Astrocyte (in vitro differentiated cells and primary cell): ENCODE results near the gene TEX2. TPM values are rescaled to one million over a fixed set of nuclear protein-coding genes. Genes with fewer than 3 reads are reported as not detected.

Source experiments
- DNase-seq: peaks from one replicate; pipeline ENCODE4 v3.0.0-alpha.2; 2010; ENCODE audit warnings: low read depth
- FAIRE-seq: peaks from 2 replicates; lab custom pipeline; 2011; peaks lifted over from hg19 to GRCh38; lab: Jason Lieb, UNC
- H2AFZ ChIP-seq: 2 replicates; pipeline ENCODE4 v1.6.0; 2012; ENCODE audit warnings: low read depth, low read length, inconsistent platforms
- H3K27ac ChIP-seq: 2 replicates; pipeline ENCODE4 v1.5.1; 2011; ENCODE audit warnings: low read depth, low read length, inconsistent platforms
- H3K27me3 ChIP-seq: 2 replicates; pipeline ENCODE4 v1.6.0; 2011; ENCODE audit warnings: low read length, inconsistent platforms; ENCODE audit not compliant: insufficient read depth
- H3K36me3 ChIP-seq: 2 replicates; pipeline ENCODE4 v1.5.1; 2011; ENCODE audit warnings: low read length, inconsistent platforms; ENCODE audit not compliant: insufficient read depth
- H3K4me1 ChIP-seq: 2 replicates; pipeline ENCODE4 v1.5.1; 2011; ENCODE audit warnings: low read length, inconsistent platforms; ENCODE audit not compliant: insufficient read depth
- H3K4me2 ChIP-seq: 2 replicates; pipeline ENCODE4 v1.6.0; 2012; ENCODE audit warnings: low read length, inconsistent platforms
- H3K4me3 ChIP-seq: 2 replicates; pipeline ENCODE4 v1.5.1; 2011; ENCODE audit warnings: low read depth, mild to moderate bottlenecking, low read length, inconsistent platforms; ENCODE audit not compliant: insufficient read depth
- H3K79me2 ChIP-seq: 2 replicates; pipeline ENCODE4 v1.6.0; 2012; ENCODE audit warnings: mild to moderate bottlenecking, low read length, inconsistent platforms; ENCODE audit not compliant: insufficient read depth
- H3K9ac ChIP-seq: 2 replicates; pipeline ENCODE4 v1.6.0; 2012; ENCODE audit warnings: mild to moderate bottlenecking, low read length, inconsistent platforms
- H3K9me3 ChIP-seq: 2 replicates; pipeline ENCODE4 v1.5.1; 2012; ENCODE audit warnings: low read depth, mild to moderate bottlenecking, low read length, inconsistent platforms; ENCODE audit not compliant: insufficient read depth
- H4K20me1 ChIP-seq: 2 replicates; pipeline ENCODE4 v1.6.0; 2012; ENCODE audit warnings: low read length, inconsistent platforms; ENCODE audit not compliant: insufficient read depth
- H3K27ac Mint-ChIP-seq: one replicate; pipeline ENCODE4 v1.8.0; 2021; ENCODE audit warnings: mild to moderate bottlenecking, mixed read lengths; ENCODE audit not compliant: unreplicated experiment
- H3K27me3 Mint-ChIP-seq: one replicate; pipeline ENCODE4 v1.8.0; 2021; ENCODE audit warnings: low read depth, mixed read lengths; ENCODE audit not compliant: unreplicated experiment
- H3K36me3 Mint-ChIP-seq: one replicate; pipeline ENCODE4 v1.8.0; 2021; ENCODE audit warnings: low read depth, mixed read lengths; ENCODE audit not compliant: unreplicated experiment
- H3K4me1 Mint-ChIP-seq: one replicate; pipeline ENCODE4 v1.8.0; 2021; ENCODE audit warnings: low read depth, mixed read lengths; ENCODE audit not compliant: unreplicated experiment
- H3K4me3 Mint-ChIP-seq: one replicate; pipeline ENCODE4 v1.8.0; 2021; ENCODE audit warnings: mild to moderate bottlenecking, moderate library complexity, mixed read lengths; ENCODE audit not compliant: unreplicated experiment
- H3K9me3 Mint-ChIP-seq: one replicate; pipeline ENCODE4 v1.8.0; 2021; ENCODE audit warnings: mild to moderate bottlenecking, mixed read lengths; ENCODE audit not compliant: unreplicated experiment
- CTCF ChIP-seq: IDR thresholded peaks from 2 replicates; pipeline ENCODE4 v1.5.1; 2011; ENCODE audit warnings: low read depth, mild to moderate bottlenecking, inconsistent platforms, low read length, moderate library complexity; ENCODE audit not compliant: insufficient read depth
- EZH2 ChIP-seq: IDR thresholded peaks from 2 replicates; pipeline ENCODE4 v1.6.1; 2012; ENCODE audit warnings: mild to moderate bottlenecking, low read length, inconsistent platforms; ENCODE audit not compliant: insufficient read depth
- total RNA-seq: library from RNA; stranded (reverse); gene quantifications from 2 replicates; pipeline ENCODE4 v1.2.1, GENCODE V29; 2021

The TEX2 gene
- total RNA-seq, 1 donor from 2014 or later, result 56.1 TPM

DNA sequence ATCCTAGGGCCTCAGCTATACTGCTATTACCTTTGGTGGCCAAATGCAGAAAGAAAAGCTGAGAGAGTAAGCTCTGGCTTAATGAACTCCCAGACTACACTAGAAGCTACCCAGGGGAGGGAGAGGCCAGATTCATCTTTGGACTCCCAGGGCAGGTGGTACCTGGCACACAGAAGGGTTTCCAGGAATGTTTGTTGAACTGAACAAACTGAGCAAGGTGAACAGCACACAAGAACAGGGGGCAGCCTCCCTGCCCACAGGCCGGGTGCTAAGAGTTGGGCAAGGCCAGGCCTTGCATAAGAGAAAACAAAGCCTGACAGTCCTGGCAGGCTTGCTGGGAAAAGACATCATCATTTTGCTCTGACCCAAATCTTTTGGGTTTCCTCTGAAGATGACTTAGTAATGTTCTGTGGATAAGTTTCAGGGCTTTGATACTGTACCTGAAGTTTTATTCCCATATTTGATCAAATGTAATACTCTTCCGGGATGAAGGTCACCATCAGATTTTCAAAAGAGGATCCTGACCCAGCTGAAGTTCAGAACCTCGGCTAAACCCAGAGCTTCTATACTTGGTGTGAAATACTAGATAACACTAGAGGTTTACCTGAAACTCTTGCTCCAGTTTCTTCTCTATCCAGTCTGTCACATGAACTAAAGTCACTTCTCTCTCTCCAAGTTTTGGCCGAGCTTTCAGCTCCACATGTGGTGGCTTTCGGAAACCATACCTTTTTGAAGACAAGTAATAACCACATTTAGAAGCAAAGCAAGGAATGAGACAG lies 112.6 kb downstream of the TEX2 start:
- H3K27me3 ChIP-seq, result no peaks in the 10 kb centered on the region
- H3K4me1 Mint-ChIP-seq, result peaks cover 14% of the 10 kb centered on the region
- no peak overlapping the region for H3K4me2 ChIP-seq
- H3K4me1 ChIP-seq, result peaks cover 11% of the 10 kb centered on the region
- no peaks in the 10 kb centered on the region for H3K9me3 Mint-ChIP-seq
- FAIRE-seq (no peak), DNase-seq (no peak)
- H3K4me3 Mint-ChIP-seq, result no peak overlapping the region
- no peak overlapping the region for H3K27ac Mint-ChIP-seq
- H3K36me3 ChIP-seq, result no peaks in the 10 kb centered on the region
- H3K9ac ChIP-seq, result no peak overlapping the region
- no peak for TF ChIP-seq CTCF
- no peak for TF ChIP-seq EZH2
- H3K27me3 Mint-ChIP-seq, result no peaks in the 10 kb centered on the region
- peaks cover 11% of the 10 kb centered on the region for H3K79me2 ChIP-seq
- H3K36me3 Mint-ChIP-seq, result peaks cover 22% of the 10 kb centered on the region
- H3K4me3 ChIP-seq, result no peak overlapping the region
- H2AFZ ChIP-seq, result no peak overlapping the region
- peaks cover 7% of the 10 kb centered on the region for H4K20me1 ChIP-seq
- H3K9me3 ChIP-seq, result no peaks in the 10 kb centered on the region
- H3K27ac ChIP-seq, result no peak overlapping the region

- no peaks in the 10 kb centered on the region for H3K36me3 ChIP-seq
- H4K20me1 ChIP-seq, result peaks cover 7% of the 10 kb centered on the region
- H2AFZ ChIP-seq, result no peak overlapping the region
- no peak overlapping the region for H3K27ac ChIP-seq
- H3K4me1 ChIP-seq, result peaks cover 16% of the 10 kb centered on the region
- H3K9me3 Mint-ChIP-seq, result no peaks in the 10 kb centered on the region
- TF ChIP-seq CTCF (no peak), EZH2 (no peak)
- H3K79me2 ChIP-seq, result peaks cover 11% of the 10 kb centered on the region
- no peak overlapping the region for H3K27ac Mint-ChIP-seq
- no peaks in the 10 kb centered on the region for H3K9me3 ChIP-seq
- no peaks in the 10 kb centered on the region for H3K27me3 ChIP-seq
- no peak overlapping the region for H3K4me3 ChIP-seq
- H3K4me3 Mint-ChIP-seq, result no peak overlapping the region
- H3K4me2 ChIP-seq, result no peak overlapping the region
- H3K4me1 Mint-ChIP-seq, result peaks cover 13% of the 10 kb centered on the region
- no peak overlapping the region for H3K9ac ChIP-seq
- H3K27me3 Mint-ChIP-seq, result no peaks in the 10 kb centered on the region
- DNase-seq, result no peak
- no peak for FAIRE-seq
- peaks cover 14% of the 10 kb centered on the region for H3K36me3 Mint-ChIP-seq
These were observed 113.9 kb downstream of the TEX2 start for GRCh38 chr17:64149196-64149595.

DNA sequence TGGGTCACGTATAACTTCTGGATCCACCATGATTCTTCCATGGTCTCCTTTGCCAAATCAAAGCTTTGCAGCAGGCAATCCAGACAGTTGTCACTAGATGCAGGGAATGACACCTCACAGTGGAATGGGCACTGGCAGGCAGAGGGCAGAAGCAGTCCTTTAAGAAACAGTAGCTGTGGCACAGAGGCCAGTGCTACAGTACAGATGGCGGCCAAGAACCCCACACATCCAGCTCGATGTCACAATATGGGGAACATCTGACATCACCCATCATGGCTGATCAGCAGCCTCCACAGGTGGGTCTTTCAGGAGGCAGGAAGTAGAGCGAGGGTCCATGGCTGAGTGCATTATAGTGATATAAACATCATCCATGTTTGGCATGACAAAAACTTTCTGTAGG lies 114.4 kb downstream of the TEX2 start:
- no peaks in the 10 kb centered on the region for H3K27me3 ChIP-seq
- no peak overlapping the region for H2AFZ ChIP-seq
- peaks cover 16% of the 10 kb centered on the region for H3K4me1 ChIP-seq
- Mint-ChIP-seq H3K9me3 (no peaks in the 10 kb centered on the region), H3K36me3 (peaks cover 12% of the 10 kb centered on the region), H3K27ac (peak overlapping the region; percentile 8), H3K4me1 (peaks cover 13% of the 10 kb centered on the region), H3K4me3 (no peak overlapping the region), H3K27me3 (no peaks in the 10 kb centered on the region)
- H3K79me2 ChIP-seq, result peaks cover 11% of the 10 kb centered on the region
- H3K9ac ChIP-seq, result no peak overlapping the region
- DNase-seq (no peak), FAIRE-seq (no peak)
- peaks cover 7% of the 10 kb centered on the region for H4K20me1 ChIP-seq
- H3K27ac ChIP-seq, result no peak overlapping the region
- no peaks in the 10 kb centered on the region for H3K9me3 ChIP-seq
- H3K4me2 ChIP-seq, result no peak overlapping the region
- TF ChIP-seq EZH2 (no peak), CTCF (no peak)
- H3K4me3 ChIP-seq, result no peak overlapping the region
- no peaks in the 10 kb centered on the region for H3K36me3 ChIP-seq
